GM23248 (cell line): ENCODE data around the gene C1R.

ENCODE experiments used
- EZH2 ChIP-seq: fragments of 200-600 bp; sonication (generic); IDR thresholded peaks from 2 replicates; pipeline ENCODE4 v1.6.1; 2018; ENCODE audit warnings: antibody characterized with exemption, mild to moderate bottlenecking; ENCODE audit not compliant: insufficient read depth, poor library complexity, severe bottlenecking
- EZH2phosphoT487 ChIP-seq: fragments of 200-600 bp; sonication (generic); IDR thresholded peaks from 2 replicates; pipeline ENCODE4 v1.6.1; 2018; ENCODE audit warnings: antibody characterized with exemption, moderate library complexity, mild to moderate bottlenecking, low read depth; ENCODE audit not compliant: insufficient read depth

DNA sequence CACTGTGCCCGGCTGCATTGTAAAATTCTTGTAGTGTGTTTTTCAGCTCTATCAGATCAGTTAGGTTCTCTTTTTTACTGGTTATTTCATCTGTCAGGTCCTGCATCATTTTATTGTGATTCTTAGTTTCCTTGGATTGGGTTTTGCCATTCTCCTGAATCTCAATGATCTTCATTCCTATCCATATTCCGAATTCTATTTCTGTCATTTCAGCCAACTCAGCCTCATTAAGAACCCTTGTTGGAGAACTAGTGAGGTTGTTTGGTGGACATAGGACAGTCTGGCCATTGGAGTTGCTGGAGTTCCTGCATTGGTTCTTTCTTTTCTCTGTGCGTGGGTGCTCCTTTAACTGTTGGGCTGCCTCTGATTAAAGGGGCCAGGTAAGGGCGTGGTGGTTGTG lies 37.3 kb downstream of the C1R start:
- TF ChIP-seq EZH2 (no peak), EZH2phosphoT487 (no peak)
